Fibroblast of upper back skin (primary cell): ENCODE data around the gene EXOSC7.
A peak's percentile ranks its signal among the peaks of the same experiment; 100 is the strongest.
"Not testable (repeated sequence)": the region's sequence is repeated elsewhere in the genome, so short reads cannot be mapped to it uniquely, and the experiment has no call there.

Experiments
- DNase-seq: peaks from one replicate; pipeline ENCODE4 v3.0.0-alpha.2; 2013

Gene EXOSC7

DNA sequence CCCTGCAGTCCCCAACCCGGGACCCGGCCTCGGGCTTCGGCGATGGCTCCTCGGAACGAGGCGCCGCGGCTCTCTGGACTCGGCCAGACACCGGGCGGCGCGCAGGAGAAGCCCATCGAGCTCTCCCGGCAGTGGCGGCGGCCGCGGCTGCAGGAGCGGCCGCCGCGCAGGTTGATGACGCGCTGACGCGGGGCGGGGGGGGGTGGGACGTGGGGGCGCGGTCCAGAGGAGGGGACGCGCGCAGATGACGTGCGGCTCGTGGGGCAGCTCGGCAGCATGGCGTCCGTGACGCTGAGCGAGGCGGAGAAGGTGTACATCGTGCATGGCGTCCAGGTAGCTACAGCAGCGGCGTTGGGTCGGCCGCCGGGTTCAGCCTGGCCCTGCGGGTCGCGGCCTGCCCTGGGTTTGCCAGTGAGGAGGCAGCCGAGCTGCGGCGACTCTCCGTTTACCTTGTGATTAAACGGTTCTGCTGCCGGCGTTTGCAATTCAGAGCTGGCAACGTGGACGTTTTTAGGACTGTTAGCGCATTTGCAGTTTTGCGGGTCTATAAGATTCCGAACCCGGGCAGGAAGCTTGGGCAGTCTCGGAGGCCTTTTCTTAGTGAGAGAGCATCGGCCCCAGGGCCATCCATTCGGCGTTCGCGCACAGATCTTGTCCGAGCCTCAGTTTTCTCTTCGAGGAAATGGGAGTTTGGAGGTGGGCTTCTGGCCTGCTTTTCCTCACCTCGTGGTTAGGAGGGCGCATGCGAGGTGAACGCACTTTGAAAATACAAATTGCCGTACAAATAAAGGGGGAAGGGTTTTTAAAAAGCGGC lies at the start of gene EXOSC7, which contains the start of gene ZDHHC3:
TSS of gene EXOSC7 (plus strand) at position 243 of the 814 bp plus-strand sequence. CDS start at position 277, 34 bp downstream.
TSS of gene ZDHHC3 (minus strand) at position 173 of the 814 bp plus-strand sequence. CDS start 16,738 bp downstream, outside the sequence.
- DNase-seq = peak; percentile 84

DNA sequence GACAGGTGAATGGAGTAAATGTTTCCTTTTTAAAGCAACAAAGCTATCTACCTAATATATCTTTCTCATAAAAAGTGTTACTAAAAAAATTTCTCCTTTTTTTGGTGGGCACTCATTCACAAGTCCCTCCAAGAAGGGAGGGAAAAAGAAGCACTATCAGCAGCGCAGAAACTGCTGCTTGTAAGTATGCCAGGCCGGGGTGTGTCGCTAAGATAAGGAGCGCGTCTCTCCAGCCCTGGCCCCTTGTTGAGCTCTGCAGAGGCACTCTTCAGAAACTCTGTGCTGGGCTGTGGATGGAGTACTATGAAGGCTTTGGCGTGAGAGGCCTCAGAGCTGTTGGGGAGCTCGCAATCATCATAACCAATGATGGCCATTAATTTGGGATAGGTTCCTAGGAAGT lies 49.1 kb upstream of the EXOSC7 start:
- DNase-seq = no peak

DNA sequence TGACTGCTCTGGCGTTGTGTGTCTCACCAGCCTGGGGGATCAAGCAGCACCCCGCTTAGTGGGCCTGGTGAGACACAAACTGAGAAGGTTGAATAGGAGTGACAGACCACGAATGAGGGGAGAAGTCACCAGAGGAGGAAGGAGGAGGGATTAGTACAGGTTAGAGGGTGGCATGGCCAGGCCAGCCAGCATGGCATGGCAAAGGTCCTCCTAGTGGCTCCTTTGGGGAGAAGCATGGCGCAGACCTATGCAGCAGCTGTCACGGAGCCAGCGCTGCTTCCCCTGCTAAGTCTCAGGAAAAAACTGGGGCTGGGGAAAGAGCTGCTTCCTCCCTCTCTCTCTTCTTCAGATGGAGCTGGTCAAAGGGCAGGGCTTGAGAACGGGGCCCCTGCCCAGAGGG lies 48.7 kb upstream of the EXOSC7 start:
- DNase-seq = no peak

DNA sequence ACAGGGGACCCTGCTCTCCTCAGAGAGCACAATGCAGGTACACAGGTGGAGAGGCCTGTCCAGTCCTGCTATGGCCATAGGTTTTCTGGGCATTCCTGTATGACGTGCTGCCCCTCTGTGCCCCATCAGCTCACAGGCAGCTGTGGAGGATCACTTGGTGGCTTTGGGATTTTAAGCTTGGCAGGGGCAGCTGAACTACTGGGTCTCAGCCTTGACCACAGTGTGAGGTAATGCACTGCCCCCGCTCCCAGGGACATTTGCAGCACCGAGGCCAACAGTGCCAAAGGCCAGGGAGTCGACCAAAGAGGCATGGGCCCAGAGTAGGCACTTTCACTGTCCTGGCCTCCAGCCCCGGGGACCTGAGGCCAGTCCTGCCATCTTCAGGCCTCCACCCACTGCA lies 46.3 kb upstream of the EXOSC7 start:
- DNase-seq = no peak

DNA sequence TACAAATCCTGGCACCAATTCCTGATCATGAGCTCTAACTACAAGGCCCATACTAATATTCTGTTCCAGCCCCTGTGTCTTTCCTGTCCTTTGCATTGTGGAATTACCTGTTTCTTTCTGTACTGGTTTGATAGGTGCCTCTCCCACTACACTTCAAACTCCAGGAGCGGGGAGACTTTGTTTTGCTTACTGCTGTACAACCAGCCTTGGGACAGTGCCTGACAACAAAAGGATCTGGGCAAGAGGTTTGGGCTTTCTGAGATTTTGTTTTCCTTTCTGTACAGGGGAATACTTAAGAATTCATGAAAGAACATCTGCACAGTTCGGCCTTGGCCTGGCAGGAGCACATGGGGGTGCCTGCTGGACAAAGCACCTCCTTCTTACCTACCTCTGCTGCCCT lies 45.1 kb upstream of the EXOSC7 start:
- no peak for DNase-seq

DNA sequence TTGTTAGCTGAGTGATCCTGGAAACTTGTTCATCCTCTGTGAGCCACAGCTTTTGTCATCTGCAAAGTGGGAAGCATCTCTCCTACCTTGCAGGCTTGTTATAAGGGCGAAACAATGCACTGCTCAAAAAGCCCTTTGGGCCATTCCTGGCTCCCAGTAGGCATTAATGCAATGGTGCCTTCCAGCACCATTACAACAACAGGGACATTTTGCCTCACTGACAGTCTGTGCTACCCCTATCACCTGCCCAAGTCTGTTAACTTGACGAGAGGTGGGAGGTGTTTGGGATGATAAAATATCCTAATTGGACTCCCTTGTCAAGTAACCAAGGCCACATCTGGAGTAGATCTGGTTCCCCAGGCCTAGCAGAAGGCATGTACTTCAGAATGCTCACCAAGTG lies 44.3 kb upstream of the EXOSC7 start:
- no peak for DNase-seq

DNA sequence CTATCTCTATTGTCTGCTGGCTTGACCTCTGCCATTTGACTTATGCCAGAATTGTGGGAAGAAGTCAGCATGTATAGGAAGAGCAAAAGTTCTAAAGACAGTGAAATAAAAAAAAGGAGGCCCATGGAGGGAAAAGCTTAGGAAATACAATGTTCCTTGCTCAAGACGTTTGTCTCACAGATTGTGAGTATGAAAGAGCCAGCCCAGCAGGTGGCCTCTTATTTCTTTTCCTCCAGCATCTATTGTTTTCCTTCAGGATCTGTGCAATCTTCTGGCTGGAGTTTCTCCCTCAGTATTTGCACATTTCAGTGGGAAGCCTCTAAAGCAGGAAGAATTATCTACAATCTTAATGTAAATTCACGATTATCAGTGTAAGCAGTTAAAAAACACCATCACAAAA lies 43.8 kb upstream of the EXOSC7 start:
- no peak for DNase-seq

DNA sequence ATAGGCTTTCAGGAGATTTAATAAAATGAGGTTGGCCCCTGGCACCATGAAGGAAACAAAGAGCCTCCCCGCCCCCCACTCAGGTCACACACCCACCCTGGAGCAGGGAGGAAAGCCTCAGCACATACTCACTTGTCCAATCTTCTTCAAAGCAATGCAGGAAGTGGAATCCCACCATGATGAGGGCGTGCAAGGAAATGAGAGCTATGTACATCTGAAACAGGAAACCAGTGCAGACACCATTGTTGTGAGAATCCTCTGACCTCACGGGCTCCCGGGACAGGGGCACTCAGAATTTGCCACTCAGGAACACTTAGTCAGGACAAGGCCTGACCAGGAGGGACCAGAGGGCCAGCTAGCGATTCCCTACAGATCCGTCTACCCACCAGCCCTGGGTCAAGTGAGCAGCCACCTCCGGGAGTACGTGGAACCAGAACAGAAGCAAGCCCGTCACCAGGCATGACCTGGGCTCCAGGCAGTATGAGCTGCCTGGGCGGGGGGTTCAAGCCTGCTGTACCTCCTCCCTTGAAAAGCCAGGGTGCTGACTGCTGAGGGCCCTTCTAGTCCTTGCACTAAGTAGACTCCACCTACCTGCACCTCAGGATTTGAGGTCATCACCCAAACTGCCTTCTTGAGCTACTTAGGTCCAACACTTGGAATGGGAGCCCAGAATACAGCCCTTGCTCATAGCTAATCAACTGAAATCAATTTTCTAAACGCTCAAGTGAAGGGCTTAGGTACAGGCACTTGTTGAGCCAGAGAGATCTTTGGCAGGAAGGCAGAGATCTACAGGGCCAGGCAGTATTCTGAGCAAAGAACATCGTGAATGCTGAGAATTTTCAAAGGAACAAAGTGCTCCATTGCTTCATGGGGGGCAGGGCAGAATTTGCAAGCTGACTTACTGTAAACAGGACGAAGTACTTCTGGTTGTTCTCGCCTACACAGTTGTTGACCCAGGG lies 42.8 kb upstream of the EXOSC7 start:
- DNase-seq = no peak

DNA sequence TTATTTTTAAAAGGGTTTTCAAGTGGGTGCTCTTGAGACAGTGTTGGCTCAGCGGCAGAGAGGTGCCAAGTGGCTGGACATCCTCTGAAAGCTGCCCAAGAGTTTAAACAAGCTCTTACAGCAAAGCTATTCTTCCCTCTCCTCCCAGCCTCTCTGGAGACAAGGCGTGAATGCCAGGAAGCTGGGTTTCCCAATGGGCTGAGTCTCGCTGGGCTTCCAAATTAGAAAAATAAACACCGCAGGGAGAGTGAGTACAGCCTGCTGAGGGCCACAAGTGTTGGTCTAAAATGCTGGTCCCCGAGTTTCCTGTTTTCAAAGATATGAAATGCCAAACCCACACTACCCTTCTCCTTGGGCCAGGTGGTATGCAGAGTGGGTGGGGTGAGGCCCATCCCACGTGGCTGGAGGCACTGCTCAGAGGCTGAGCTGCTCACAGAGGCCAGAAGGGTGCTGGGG lies 36.4 kb upstream of the EXOSC7 start:
- no peak for DNase-seq

DNA sequence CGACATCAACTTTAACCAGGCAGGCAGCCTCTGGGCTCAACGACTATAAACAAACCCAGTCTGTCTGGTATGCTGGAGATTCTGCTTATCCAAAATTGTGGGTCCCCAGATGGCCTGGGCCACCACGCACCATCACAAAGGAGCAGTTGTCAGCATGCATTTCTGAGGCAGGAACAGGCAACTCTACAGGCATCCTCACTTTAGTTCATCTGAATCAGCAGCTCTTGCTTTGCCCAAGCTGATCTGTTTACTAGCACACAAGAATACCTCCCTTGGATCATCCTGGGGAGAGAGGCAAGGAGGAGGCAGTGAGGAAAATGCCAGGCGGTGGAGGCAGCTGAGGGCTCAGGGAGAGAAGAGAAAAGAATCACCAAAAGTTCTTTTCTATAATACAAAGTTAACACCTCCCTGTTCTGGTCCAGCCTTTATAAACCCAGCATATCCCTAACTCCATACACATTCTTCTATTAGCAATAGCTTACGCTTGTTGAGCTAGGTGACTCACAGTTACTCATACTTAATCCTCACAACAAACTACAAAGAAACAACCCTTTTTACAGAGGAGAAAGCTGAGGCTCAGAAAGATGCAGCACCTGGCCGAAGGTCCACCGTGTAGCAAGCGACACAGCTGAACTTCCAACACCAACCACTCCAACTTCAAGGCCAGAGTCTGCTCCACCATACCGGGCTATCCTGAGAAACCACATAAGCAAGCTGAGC lies 33.7 kb upstream of the EXOSC7 start:
- DNase-seq = peak; percentile 16

DNA sequence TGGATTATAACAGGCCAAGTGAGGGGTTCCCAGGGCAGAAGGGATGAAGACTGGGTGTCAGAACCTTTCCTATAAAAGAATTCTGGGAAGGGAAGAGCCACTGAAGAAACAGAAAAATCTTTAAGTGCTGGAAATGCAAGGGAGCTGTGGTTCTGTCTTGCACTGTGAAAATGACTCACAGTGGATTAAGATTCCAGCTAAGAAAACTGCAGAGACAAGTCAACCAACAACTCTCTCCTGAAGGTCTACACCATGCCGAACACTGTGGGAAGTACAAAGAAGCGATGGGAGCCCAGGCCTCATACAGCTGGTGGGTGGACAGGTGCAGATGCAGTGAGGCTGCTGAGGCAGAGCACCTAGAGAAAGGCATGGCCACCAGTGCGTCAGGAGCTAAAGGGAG lies 27.8 kb upstream of the EXOSC7 start:
- no peak for DNase-seq

DNA sequence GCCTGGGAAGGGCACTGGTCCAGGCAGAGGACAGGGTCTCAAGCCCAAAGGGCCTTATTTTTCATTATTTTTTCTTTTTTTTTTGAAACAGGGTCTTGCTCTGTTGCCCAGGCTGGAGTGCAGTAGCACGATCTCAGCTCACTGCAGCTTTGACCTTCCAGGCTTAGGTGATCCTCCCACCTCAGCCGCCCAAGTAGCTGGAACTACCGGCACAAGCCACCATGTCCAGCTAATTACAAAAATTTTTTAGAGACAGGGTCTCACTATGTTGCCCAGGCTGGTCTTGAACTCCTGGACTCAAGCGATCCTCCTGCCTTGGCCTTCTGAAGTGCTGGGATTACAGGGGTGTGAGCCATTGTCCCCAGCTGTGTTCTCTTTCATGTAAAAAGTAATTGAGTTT lies 26.3 kb upstream of the EXOSC7 start:
- not testable (repeated sequence) for DNase-seq

DNA sequence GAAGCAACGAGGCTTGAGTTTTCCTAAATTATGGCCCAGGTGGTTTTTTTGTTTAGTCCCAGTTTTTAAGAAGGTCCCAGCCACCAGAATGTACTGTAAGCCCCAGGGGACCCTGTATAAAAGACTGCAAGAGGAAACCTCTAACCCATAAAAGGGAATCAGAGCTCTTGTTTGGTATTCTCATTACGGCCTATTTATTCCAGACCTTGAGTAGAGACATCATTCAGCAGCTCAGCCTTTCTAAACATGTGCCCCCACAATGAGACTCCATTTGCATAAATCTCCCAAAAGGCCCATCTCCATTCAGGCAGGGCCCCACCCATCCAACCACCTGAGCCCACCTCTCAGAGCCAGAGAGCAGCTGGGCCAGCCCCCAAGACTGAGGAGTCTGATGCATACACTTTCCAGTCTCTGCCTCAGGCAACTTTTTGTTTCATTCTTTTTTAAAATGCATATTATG lies 25.7 kb upstream of the EXOSC7 start:
- DNase-seq = no peak

DNA sequence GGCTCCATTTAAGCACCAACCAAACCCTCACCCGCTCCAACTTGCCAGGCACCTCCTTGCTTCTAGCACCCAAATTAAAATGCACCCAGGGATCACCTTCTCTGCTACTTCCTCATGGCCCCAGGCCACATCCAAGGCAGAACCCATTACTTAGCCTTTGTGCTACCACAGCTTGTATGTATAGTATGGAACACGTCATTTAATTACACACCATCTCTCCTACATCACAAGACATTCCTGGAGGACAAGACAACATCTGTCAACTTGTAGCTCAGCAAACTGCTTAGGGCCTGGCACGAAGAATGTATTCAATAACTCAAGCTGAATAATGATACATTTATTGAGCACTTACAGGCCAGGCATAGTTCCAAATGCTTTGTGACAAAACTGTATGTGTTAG lies 23.4 kb upstream of the EXOSC7 start:
- DNase-seq = no peak

DNA sequence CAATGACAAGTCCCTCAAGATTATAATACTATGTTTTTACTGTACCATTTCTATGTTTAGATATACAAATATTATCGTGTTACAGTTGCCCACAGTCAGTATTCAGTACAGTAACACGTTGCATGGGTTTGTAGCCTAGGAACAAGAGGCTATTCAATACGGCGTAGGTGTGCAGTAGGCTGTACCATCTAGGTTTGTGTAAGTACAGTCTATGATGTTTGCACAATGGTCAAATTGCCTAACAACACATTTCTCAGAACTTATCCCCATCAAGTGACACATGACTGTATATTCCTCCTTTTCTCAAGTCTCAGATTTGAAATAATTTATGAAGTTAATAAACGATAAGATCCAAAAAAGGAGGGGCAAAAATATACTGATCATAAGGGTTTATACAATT lies 21.7 kb upstream of the EXOSC7 start:
- no peak for DNase-seq

DNA sequence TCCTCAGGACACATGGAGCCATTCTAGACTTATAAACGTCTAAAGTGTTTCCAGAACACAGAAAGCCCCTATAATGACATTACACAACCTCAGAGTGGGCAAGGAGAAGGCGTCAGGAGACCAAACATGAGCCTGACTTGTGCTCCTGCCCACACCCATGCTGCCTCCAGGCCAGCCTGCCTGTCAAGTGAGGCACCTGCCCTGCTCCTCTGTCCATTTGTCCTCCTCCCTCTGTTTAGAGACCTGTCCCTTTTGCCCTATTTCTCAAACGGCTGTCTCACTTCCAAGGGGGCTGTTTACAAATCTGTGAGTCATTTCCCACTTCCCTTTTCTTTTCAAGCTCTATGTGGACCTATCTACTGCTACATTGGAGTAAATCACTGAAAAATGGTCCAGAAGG lies 21.1 kb upstream of the EXOSC7 start:
- DNase-seq = no peak

DNA sequence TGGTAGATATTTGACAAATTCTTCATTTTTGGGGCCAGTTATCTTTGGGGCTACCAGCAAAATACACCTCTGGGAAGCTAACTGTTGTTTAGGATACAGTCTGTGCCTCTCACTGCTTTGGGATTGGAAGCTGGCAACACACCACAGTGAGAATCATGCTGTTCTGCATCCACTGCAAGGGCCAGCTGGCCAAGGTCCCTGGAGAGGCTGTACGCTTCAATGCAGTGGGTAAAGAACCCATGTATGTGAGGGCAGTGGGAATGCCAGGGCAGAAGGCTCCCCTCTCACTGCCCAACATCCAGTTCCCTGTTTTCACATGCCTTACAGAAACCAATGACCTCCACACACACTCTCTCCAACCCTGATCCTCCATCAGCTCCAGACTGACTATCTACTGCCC lies 20.1 kb upstream of the EXOSC7 start:
- no peak for DNase-seq

DNA sequence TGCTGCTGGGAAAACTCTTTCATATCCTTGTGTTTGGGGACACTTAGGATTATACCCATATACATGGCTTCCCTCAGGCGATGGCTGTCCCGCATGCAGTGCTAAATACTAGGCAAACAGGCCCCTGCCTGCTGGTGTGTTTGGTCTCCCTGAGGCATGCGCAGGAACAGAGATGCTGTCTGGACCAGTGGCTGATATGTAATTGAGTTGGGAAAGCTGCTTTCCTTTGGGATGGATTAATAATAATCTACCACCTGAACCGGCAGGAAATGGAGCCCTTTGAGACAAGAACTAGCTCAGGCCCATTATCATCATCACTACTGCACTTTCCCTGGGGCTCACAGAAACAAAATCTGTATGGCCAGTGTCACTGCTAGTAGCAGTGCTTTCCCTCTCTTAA lies 18.1 kb upstream of the EXOSC7 start:
- DNase-seq = no peak

DNA sequence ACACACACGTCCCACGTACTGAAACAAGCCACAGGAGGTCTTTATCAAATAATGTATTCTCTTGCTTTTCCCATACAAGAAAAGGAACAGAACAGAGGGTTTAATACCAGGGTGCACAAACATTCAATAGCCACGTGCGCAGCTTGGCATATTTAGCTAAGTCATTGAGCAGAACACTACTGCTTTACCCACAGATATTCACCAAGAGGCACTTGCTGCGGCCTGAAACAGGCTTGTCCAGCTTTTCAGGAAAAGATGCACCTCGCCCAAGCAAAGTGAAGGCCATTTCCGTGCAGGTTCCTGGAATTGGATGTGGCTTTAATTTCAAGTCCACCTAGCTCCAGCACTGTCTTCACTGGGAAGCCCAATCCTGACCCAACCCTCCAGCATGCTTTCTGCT lies 17.7 kb upstream of the EXOSC7 start:
- no peak for DNase-seq

DNA sequence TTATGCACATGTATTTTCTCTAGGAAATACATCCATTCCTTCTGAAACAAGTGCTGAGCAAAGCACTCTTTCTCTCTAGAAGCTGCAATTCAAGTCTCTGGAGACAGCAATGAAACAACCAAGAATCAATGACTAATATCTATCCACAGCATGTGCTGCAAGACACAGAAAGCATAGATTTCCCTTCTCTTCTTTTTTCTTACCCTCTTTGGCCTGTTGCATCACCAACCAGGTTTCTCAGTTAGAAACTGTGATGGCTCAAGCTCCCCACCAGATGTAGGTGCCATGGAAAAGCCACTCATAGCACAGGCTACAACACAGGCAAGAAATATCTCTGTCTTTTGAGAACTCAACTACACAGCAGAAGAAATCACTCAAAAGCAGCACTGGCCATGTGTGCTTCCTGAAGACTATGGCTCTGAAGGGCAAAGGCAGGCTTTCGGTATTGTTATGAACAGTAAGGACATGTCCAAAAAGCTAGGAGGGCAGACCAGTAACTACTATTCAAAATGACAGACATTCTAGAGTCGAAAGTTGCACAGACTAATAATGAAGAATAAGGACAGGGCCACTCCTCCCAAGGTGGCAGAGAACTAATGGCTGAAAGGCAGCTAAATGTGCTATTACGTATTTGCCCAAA lies 15.5 kb upstream of the EXOSC7 start:
- DNase-seq = peak; percentile 49

DNA sequence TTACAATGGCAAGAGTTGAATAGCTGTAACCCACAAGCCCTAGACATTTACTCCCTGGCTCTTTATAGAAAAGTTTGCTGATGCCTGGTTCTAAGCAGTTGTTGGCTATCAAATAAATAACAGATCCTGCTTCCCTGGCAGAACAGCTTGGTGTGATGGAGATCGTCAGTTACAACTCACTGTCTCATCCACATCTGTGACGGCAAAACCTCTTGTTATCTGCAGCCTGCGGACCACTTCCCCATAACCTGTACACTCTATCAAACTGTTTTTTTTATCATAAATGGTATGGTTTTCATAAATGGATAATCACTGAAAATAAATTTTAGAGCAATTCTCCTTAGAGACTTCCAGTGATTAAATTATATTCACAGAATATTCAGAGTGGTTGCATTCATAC lies 14.2 kb upstream of the EXOSC7 start:
- no peak for DNase-seq

DNA sequence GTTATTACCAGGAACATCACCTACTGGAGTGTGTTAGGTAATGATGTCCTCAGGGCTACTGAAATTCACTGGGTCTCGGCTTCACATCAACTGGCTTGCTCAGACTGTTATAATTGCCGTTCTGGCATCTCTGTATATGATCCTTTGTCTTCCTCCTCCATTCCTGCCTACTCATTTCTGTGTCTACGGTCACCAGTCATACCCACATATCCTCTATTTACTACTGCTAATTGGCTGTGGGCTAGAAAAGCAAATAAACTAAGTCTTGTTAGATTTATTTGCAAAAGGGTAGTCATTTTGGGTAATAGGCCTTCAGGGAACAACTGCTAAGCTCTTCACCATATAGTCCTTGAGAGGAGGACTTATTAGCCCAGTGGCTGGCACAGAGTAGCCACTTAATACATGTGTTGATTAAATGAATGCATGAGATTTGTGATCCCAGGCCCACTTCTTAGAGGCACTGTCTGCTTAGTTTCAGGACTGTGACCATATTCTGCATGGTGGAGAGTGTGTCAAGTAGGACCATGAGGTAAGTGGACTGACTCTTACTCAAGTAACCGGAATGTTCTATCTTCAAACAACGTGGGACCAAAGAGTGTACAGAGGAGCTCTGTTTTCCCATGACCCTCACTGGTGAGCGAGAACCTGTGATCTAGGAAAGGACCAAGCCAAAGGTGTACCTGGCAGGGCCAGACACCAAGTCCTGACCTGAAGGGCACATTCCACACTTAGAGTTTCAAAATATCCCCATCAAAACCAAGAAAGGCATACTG lies 13.2 kb upstream of the EXOSC7 start:
- no peak for DNase-seq
